K562 (cell line): Measurements from ENCODE around the gene PYDC1. TPM values are rescaled to one million over a fixed set of nuclear protein-coding genes. Genes with fewer than 3 reads are reported as not detected.

Source experiments
- ATF1 ChIP-seq, 2 experiments: fragments of 450-650 bp in 1 of 2; IDR thresholded peaks; 2 replicates each; pipeline ENCODE4 v1.6.1; 2016; ENCODE audit warnings: missing compliant biosample characterization in 1 of 2, missing genetic modification characterization in 1 of 2
- CBFA2T3 ChIP-seq: fragments of 450-650 bp; IDR thresholded peaks from 2 replicates; pipeline ENCODE4 v1.6.1; 2017
- DPF2 ChIP-seq: fragments of 450-650 bp; IDR thresholded peaks from 2 replicates; pipeline ENCODE4 v1.6.1; 2016
- E2F6 ChIP-seq, 2 experiments: IDR thresholded peaks; 2 replicates each; pipeline ENCODE4 v1.6.1; 2011; ENCODE audit warnings: borderline replicate concordance in 1 of 2, control low read depth in 1 of 2, low read depth in 1 of 2, low read length in 1 of 2, mild to moderate bottlenecking in 1 of 2, mixed read lengths in 1 of 2, moderate library complexity in 1 of 2; ENCODE audit not compliant: insufficient read depth in 1 of 2, insufficient read length in 1 of 2, poor library complexity in 1 of 2, severe bottlenecking in 1 of 2; ENCODE audit errors: extremely low read depth in 1 of 2
- ESRRB ChIP-seq: fragments of 250-450 bp; sonication (Bioruptor Pico); IDR thresholded peaks from 2 replicates; pipeline ENCODE4 v1.5.0; 2020; ENCODE audit warnings: mild to moderate bottlenecking, moderate library complexity, borderline replicate concordance
- GATA2 ChIP-seq: sonication (generic); formaldehyde crosslinking; IDR thresholded peaks from 2 replicates; pipeline ENCODE4 v1.4.0; 2020; ENCODE audit warnings: mild to moderate bottlenecking, missing genetic modification reagents
- HNRNPL ChIP-seq: fragments of 200-400 bp; formaldehyde crosslinking; IDR thresholded peaks from 2 replicates; pipeline ENCODE4 v1.6.1; 2017; ENCODE audit warnings: low read depth, mild to moderate bottlenecking, low read length
- KDM1A ChIP-seq, 2 experiments: fragments of 450-650 bp; IDR thresholded peaks; 2 replicates each; pipeline ENCODE4 v1.6.1; 2016; ENCODE audit warnings: mild to moderate bottlenecking in 2 of 2
- L3MBTL2 ChIP-seq: fragments of 450-650 bp; IDR thresholded peaks from 2 replicates; pipeline ENCODE4 v1.6.1; 2016; ENCODE audit warnings: mild to moderate bottlenecking, moderate library complexity
- MAX ChIP-seq: sonication (generic); formaldehyde crosslinking; IDR thresholded peaks from 2 replicates; pipeline ENCODE4 v1.9.0; 2022; ENCODE audit warnings: mild to moderate bottlenecking, missing genetic modification reagents
- NR3C1 ChIP-seq: sonication (generic); formaldehyde crosslinking; IDR thresholded peaks from 2 replicates; pipeline ENCODE4 v1.8.1; 2022; ENCODE audit warnings: missing genetic modification reagents
- PHF21A ChIP-seq: fragments of 450-650 bp; IDR thresholded peaks from 2 replicates; pipeline ENCODE4 v1.6.1; 2017; ENCODE audit warnings: low read depth, borderline replicate concordance
- PTTG1 ChIP-seq: fragments of 450-650 bp; IDR thresholded peaks from 2 replicates; pipeline ENCODE4 v1.6.1; 2016; ENCODE audit warnings: low read depth, mild to moderate bottlenecking, missing genetic modification characterization, missing compliant biosample characterization
- SREBF1 ChIP-seq: fragments of 150-350 bp; IDR thresholded peaks from 2 replicates; pipeline ENCODE4 v1.6.1; 2014; ENCODE audit warnings: antibody characterized with exemption, low read depth, low read length, borderline replicate concordance
- TFE3 ChIP-seq: fragments of 450-650 bp; formaldehyde crosslinking; IDR thresholded peaks from 2 replicates; pipeline ENCODE4 v1.4.0; 2020; ENCODE audit warnings: mild to moderate bottlenecking, mixed read lengths
- TRIM25 ChIP-seq: fragments of 450-650 bp; IDR thresholded peaks from 2 replicates; pipeline ENCODE4 v1.7.0; 2016; ENCODE audit warnings: borderline replicate concordance
- ZBED1 ChIP-seq: IDR thresholded peaks from 2 replicates; pipeline ENCODE4 v1.6.1; 2014
- ZBTB33 ChIP-seq: sonication (generic); formaldehyde crosslinking; IDR thresholded peaks from 2 replicates; pipeline ENCODE4 v1.8.1; 2023; ENCODE audit warnings: mild to moderate bottlenecking, missing genetic modification reagents
- ZEB2 ChIP-seq: fragments of 450-650 bp; IDR thresholded peaks from 2 replicates; pipeline ENCODE4 v1.6.1; 2016
- ZNF830 ChIP-seq: fragments of 250-450 bp; sonication (Bioruptor Pico); IDR thresholded peaks from 2 replicates; pipeline ENCODE4 v1.5.0; 2021; ENCODE audit warnings: mild to moderate bottlenecking
- polyA plus RNA-seq, 8 experiments: library from polyadenylated mRNA; depleted of rRNA in 4 of 8; stranded (reverse) in 5 of 8; unstranded in 3 of 8; fragments of >200 nt; fragmentation: Nextera tagmentation in 2 of 8; fragmentation: Illumina TruSeq in 1 of 8; extraction: Ambion mirVana in 2 of 8; extraction: Trizol in 1 of 8; gene quantifications; 2 replicates each; pipeline versions ENCODE4 v1.2.1 to v1.2.3, GENCODE V29; 2011 to 2014; ENCODE audit warnings: inconsistent platforms in 1 of 8, missing spikeins in 1 of 8
- total RNA-seq, 7 experiments: library from RNA; depleted of rRNA in 6 of 7; stranded (reverse); fragments of >200 nt in 6 of 7; fragmentation: Illumina TruSeq in 2 of 7; extraction: Trizol in 2 of 7; gene quantifications; 2 replicates each; pipeline versions ENCODE4 v1.2.1 to v1.2.3, GENCODE V29; 2011 to 2021; ENCODE audit warnings: low replicate concordance in 1 of 7

Gene PYDC1
- total and polyA plus RNA-seq, 9 of the 15 experiments (the other 6 are each of a cell fraction or from before 2014, with no cell fraction given): not detected

GRCh38 chr16:31214708-31215286 lies 2.1 kb downstream of the PYDC1 start (continued):
- TF ChIP-seq HNRNPL: peak; percentile 63
- peak; percentile 58 to 65; a peak in 3 of 4 replicates for TF ChIP-seq KDM1A (IDR thresholded peaks at IDR 0.05)
- TF ChIP-seq GATA2 (CRISPR knock-in tag): 0 out of 2 replicates have a peak, but pooled peaks have one; percentile 13
- peak; percentile 92 for TF ChIP-seq ZBTB33 (CRISPR knock-in tag)
- peak in 1 of 2 experiments; percentile 60 for TF ChIP-seq E2F6 (IDR thresholded peaks at IDR 0.05; ENCODE audit: borderline replicate concordance in 1 of 2, extremely low read depth in 1 of 2, insufficient read depth in 1 of 2, insufficient read length in 1 of 2, low read depth in 1 of 2, low read length in 1 of 2, poor library complexity in 1 of 2, severe bottlenecking in 1 of 2)
- no peak for TF ChIP-seq PTTG1 (tag)
- 0 out of 2 replicates have a peak, but pooled peaks have one; percentile 41 for TF ChIP-seq ZEB2
- TF ChIP-seq NR3C1 (CRISPR knock-in tag): 0 out of 2 replicates have a peak, but pooled peaks have one; percentile 21
- TF ChIP-seq L3MBTL2: peak; percentile 76; the same call in 1 of the 2 replicates
- no peak for TF ChIP-seq ZBED1
- peak; percentile 62 for TF ChIP-seq MAX (CRISPR knock-in tag)
- no peak for TF ChIP-seq SREBF1
- TF ChIP-seq ZNF830: no peak
- peak; percentile 80; the same call in 1 of the 2 replicates for TF ChIP-seq PHF21A
- no peak for TF ChIP-seq ATF1 (CRISPR knock-in tag; IDR thresholded peaks at IDR 0.05)
- peak; percentile 23; the same call in 1 of the 2 replicates for TF ChIP-seq ATF1 (tag; IDR thresholded peaks at IDR 0.05)
- no peak for TF ChIP-seq TFE3 (CRISPR knock-in tag)
- no peak for TF ChIP-seq ESRRB (CRISPR knock-in tag)
- TF ChIP-seq TRIM25: no peak
- TF ChIP-seq DPF2: peak; percentile 52; the same call in 1 of the 2 replicates
- peak; percentile 42; the same call in 1 of the 2 replicates for TF ChIP-seq CBFA2T3
